Measurements from ENCODE around the gene MDFI.

Gene MDFI

GRCh38 chr6:41638002-41638934 is at the start of gene MDFI:
MDFI (plus strand) TSS chr6:41638468; CDS start chr6:41638750, 282 bp downstream.
- DNase-seq (ENCODE audit: low read depth): no peak

GRCh38 chr6:41589223-41589622 is 49.0 kb upstream of the MDFI start:
- no peak for DNase-seq (ENCODE audit: low read depth)

- no peak for DNase-seq (ENCODE audit: low read depth)
Observed at GRCh38 chr6:41589636-41590622, 48.3 kb upstream of the MDFI start.

GRCh38 chr6:41591122-41591521 is 47.1 kb upstream of the MDFI start:
- DNase-seq (ENCODE audit: low read depth): no peak

- DNase-seq (ENCODE audit: low read depth): peak; percentile 68
Observed at GRCh38 chr6:41591859-41592502, 46.3 kb upstream of the MDFI start.

- no peak for DNase-seq (ENCODE audit: low read depth)
Observed at GRCh38 chr6:41593406-41593805, 44.9 kb upstream of the MDFI start.

GRCh38 chr6:41593839-41594238 is 44.4 kb upstream of the MDFI start:
- no peak for DNase-seq (ENCODE audit: low read depth)

- no peak for DNase-seq (ENCODE audit: low read depth)
Observed at GRCh38 chr6:41594326-41594725, 43.9 kb upstream of the MDFI start.

GRCh38 chr6:41594766-41595165 is 43.5 kb upstream of the MDFI start:
- no peak for DNase-seq (ENCODE audit: low read depth)

GRCh38 chr6:41595166-41595565 is 43.1 kb upstream of the MDFI start:
- DNase-seq (ENCODE audit: low read depth): no peak

- DNase-seq (ENCODE audit: low read depth): no peak
Observed at GRCh38 chr6:41596096-41596685, 42.1 kb upstream of the MDFI start.

GRCh38 chr6:41596807-41597206 is 41.5 kb upstream of the MDFI start:
- no peak for DNase-seq (ENCODE audit: low read depth)

GRCh38 chr6:41597246-41598000 is 40.8 kb upstream of the MDFI start:
- DNase-seq (ENCODE audit: low read depth): no peak

- DNase-seq (ENCODE audit: low read depth): no peak
Observed at GRCh38 chr6:41598670-41599014, 39.6 kb upstream of the MDFI start.

GRCh38 chr6:41599015-41599851 is 39.0 kb upstream of the MDFI start:
- DNase-seq (ENCODE audit: low read depth): no peak

- no peak for DNase-seq (ENCODE audit: low read depth)
Observed at GRCh38 chr6:41599852-41600445, 38.3 kb upstream of the MDFI start.

GRCh38 chr6:41600499-41601247 is 37.6 kb upstream of the MDFI start:
- no peak for DNase-seq (ENCODE audit: low read depth)

GRCh38 chr6:41601248-41601549 is 37.1 kb upstream of the MDFI start:
- DNase-seq (ENCODE audit: low read depth): no peak

- DNase-seq (ENCODE audit: low read depth): no peak
Observed at GRCh38 chr6:41602422-41602743, 35.9 kb upstream of the MDFI start.

All from activated T-cell treated with anti-CD3 and anti-CD28 coated beads for 24 hours (primary cell).